ENCODE results near the gene S100A8.
A peak's percentile ranks its signal among the peaks of the same experiment; 100 is the strongest.
"Not testable (repeated sequence)": the region's sequence is repeated elsewhere in the genome, so short reads cannot be mapped to it uniquely, and the experiment has no call there.

S100A8 gene

DNA sequence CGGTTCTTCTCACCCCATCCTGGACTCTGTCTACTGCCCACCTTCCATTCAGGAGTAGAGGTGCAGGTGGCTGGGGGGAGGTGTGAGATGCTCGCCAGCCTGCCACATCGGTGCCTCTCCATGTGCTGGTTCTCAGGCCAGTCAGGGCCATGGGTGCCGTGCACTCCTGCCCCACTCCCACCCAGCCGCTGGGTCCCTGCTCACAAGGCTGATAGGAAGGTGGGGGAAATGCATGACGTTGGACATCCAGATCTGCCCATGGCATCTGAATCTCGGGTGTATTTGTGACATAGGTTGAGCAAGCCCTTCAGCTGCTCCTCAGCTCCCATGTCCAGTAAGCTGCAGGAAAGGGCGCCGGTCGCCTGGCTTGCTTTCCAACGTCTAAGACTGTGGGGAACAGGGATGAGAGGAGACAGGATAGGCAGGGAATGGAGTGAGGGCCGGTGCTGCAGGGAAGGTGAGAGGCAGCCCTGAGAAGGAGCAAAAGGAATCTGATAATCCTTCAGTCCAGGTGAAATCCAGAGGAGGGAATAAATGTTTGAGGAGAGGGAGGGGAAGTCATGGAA is 37.3 kb upstream of the S100A8 start:
- TF ChIP-seq POLR2A (IDR thresholded peaks at IDR 0.05; ENCODE audit: low read depth, low read length), result no peak
- FAIRE-seq (no peak), DNase-seq (ENCODE audit: insufficient read length, low spot score) (no peak)

DNA sequence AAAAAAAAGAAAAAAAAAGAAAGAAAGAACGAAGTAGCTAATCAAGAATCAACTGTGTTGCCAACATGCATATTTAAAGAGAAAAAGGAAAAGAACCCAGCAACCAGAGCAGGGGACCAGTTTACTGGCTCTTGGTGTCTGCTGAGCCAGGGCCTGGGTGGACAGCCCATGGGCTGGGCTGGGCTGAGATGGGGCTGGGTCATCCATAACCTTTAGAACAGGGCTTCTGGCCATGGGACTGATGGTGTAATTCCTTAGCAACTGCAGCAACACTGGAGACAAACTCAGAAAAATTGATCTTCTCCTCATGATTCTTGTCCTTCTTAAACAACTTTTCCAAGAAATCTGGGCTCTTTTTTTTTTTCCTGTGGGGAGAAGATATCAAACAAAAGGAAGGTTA is 35.9 kb upstream of the S100A8 start:
- TF ChIP-seq POLR2A (IDR thresholded peaks at IDR 0.05; ENCODE audit: low read depth, low read length), result no peak
- no peak for DNase-seq (ENCODE audit: insufficient read length, low spot score)
- no peak for FAIRE-seq

- TF ChIP-seq POLR2A (IDR thresholded peaks at IDR 0.05; ENCODE audit: low read depth, low read length), result no peak
- peak; percentile 22 for DNase-seq (ENCODE audit: insufficient read length, low spot score)
- no peak for FAIRE-seq
Measured at GRCh38 chr1:153422450-153423068, 31.7 kb upstream of the S100A8 start.

DNA sequence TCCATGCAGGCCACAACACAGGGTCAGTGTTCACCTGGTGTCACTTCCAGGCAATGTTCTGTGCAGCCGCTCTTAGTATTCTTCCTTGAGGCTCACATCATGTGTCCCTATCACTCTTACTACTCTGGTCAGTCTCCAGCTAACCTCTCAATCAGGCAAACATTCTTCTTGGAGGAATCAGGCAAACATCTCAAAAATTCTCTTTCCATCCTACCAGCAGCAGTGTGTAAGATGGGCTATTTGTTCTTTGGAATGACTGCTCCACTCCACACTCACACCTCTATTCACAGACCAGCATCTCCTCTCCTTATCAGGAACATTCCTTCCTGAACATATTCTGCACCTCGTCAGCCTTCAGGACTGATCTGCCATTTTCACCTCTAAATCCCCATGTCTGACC is 29.4 kb upstream of the S100A8 start:
- no peak for FAIRE-seq
- no peak for TF ChIP-seq POLR2A (IDR thresholded peaks at IDR 0.05; ENCODE audit: low read depth, low read length)
- no peak for DNase-seq (ENCODE audit: insufficient read length, low spot score)

DNA sequence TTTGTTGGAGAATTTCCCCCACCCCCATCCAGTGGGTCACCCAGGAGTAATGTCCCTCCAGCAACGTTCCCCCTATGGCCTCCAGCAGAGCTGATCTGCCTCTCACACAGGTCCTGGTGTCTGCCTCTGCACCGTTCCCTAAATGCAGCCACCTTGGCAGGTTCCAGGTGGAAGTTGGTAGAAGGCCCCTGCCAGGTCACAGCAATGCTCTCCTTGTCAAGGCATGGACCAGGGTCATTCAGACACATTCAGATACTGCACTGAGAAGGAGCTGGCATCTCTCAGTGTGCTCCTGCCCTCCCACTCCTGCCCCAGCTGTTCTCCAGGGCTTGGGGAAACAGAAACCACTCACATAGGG is 28.5 kb upstream of the S100A8 start:
- FAIRE-seq; DNase-seq (ENCODE audit: insufficient read length, low spot score): not testable (repeated sequence)

GRCh38 chr1:153418758-153419435 is 28.0 kb upstream of the S100A8 start:
- not testable (repeated sequence) for FAIRE-seq; DNase-seq (ENCODE audit: insufficient read length, low spot score)

DNA sequence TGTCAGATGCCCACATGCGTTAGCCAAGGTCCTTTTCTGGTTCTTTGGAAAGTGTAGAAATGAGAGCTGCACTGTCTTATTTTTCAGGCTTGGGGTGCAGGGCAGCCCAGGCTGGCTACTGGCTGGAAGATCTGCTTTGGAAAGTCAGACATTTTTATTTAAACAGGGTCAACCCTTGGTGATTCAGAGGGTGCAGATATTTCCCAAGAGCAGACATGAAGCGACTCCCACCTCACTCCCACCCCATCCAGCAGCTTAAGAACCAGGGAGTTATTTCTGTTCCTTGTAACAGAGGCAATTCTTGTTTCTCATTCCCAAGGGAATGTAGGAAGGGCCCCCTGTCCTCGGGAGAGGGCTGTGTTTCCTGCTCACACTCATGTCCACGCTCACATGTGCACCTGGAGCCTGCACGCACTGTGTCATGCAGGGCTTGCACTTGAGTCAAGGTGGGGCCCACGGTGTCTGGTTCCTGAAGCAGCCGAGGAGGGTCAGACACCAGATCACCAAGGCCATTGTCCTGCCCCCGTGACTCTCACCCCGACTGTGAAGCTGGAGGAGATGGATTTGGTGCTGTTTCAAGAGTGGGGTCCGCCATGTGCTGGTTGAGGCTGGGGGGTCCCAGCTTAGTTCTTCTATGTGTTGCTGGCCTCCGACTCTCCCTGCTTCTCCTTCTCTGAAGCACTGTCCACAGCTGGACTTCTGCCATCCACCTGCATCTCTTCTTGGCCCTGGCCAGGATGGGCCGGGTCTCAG is 26.4 kb upstream of the S100A8 start:
- FAIRE-seq (no peak), DNase-seq (ENCODE audit: insufficient read length, low spot score) (no peak)
- TF ChIP-seq POLR2A (IDR thresholded peaks at IDR 0.05; ENCODE audit: low read depth, low read length), result no peak

DNA sequence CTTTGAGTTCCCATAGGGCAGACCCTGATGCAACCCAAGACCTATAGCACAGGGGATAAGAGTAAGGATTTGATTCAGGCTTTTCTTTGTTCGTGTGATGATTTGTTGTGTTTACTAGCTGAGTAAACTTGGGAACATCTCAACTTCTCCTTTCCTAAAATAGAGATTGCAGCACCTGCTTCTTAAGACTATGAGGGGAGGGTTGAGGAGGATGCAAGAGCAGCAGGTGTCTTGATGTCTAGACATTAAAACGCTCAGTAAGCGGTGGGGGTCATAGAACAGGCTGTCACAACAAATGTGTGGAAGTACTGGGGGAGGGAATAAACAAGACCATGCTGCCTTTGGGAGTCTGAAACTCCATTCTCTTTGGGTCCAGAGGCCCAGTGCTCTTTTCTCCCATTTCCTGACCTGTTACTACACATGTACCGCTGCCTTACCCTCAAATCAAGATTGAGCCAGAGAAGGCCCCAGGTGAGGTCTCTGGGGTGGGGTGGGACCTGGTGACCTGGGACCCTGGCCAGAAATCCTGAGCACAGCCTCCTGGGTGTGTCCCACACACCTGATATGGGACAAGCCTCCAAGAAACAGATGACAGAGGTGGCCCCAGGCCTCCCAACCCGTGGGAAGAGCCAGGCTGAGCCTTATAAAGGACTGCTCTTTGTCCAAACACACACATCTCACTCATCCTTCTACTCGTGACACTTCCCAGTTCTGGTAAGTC is 25.1 kb upstream of the S100A8 start, which contains the start of gene S100A7A:
S100A7A (plus strand) TSS at position 671 of the 721 bp plus-strand sequence. CDS start 1,563 bp downstream, outside the sequence.
- DNase-seq (ENCODE audit: insufficient read length, low spot score) (no peak), FAIRE-seq (no peak)
- TF ChIP-seq POLR2A (IDR thresholded peaks at IDR 0.05; ENCODE audit: low read depth, low read length), result no peak

DNA sequence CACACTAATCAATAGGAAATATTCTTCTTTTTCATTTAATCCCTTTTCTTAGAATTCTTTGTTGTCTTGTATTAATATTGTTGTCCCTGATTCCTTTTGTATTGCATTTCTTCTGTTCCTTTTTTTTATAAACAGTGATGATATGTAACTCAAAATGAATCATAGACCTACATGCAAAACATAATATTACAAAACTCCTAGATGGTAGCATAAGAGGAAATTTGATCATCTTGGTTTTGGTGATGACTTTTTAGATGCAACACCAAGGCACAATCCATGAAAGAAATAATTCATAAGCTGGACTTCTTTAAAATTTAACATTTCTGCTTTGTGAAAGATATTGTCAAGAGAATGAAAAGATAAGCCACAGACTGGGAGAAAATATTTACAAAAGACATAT is 23.1 kb upstream of the S100A8 start:
- not testable (repeated sequence) for FAIRE-seq; DNase-seq (ENCODE audit: insufficient read length, low spot score)

DNA sequence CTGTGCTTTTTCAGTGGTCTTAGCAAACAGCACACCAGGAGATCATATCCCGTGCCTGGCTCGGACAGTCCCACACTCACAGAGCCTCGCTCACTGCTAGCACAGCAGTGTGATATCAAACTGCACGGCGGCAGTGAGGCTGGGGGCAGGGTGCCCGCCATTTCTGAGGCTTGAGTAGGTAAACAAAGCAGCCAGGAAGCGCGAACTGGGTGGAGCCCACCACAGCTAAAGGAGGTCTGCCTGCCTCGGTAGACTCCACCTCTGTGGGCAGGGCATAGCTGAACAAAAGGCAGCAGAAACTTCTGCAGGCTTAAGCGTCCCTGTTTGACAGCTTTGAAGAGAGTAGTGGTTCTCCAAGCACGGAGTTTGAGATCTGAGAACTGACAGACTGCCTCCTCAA is 16.4 kb upstream of the S100A8 start:
- not testable (repeated sequence) for DNase-seq (ENCODE audit: insufficient read length, low spot score); FAIRE-seq

DNA sequence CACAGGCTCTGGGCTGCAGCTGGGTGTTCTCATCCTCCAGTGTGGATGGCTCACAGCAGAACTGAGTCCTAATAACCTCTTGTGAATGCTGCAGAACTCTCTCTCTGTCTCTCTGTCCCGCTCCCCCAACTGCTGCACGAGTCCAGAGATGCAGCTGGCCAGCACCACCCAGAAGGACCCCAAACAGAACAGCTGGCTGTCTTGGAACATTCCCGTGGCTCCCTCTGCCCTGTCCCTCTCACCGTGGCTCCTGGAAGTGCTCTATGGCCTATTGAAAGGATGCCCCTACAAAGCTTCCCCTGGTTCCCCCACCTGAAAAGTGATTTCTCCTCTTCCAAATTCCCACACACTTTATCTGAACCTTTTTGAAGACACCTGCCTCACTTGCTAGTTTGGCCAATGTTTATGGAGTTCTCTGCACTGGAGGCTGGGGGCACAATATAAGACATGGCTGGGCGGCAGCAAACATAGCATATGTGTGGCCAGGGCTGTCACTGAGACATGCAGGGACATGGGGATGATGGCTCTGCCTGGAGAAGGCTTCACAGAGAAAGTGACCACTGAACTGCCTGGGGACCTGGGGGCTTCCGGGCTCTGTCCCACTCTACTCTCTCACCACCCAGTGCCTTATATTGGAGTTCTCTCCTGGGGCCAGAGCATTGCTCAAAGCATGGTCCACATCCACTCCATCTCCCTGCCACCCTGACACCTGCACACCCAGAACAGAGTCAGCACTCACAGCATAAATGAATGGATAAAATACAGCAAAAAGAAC is 15.1 kb upstream of the S100A8 start:
- not testable (repeated sequence) for DNase-seq (ENCODE audit: insufficient read length, low spot score); FAIRE-seq

DNA sequence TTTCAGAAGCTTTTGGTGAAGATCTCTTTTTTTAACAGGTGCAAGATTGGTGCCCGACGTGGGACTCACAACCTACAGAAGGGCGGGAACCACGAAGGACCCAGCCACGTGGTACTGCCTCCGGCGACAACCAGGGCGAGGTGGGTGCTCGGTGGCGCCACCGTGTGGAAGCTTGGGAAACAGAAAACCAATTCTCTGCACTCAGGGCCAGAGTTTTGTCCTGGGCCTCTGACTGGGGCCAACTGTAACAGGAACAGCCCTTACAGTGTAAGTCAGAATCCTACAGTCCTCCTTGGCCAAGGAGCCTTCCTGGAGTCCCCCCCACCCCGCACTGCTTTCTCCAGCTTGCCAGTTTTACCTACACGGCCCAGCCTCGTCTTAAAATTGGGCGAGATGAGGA is 13.9 kb upstream of the S100A8 start:
- no peak for TF ChIP-seq POLR2A (IDR thresholded peaks at IDR 0.05; ENCODE audit: low read depth, low read length)
- no peak for FAIRE-seq
- peak; percentile 43 for DNase-seq (ENCODE audit: insufficient read length, low spot score)

DNA sequence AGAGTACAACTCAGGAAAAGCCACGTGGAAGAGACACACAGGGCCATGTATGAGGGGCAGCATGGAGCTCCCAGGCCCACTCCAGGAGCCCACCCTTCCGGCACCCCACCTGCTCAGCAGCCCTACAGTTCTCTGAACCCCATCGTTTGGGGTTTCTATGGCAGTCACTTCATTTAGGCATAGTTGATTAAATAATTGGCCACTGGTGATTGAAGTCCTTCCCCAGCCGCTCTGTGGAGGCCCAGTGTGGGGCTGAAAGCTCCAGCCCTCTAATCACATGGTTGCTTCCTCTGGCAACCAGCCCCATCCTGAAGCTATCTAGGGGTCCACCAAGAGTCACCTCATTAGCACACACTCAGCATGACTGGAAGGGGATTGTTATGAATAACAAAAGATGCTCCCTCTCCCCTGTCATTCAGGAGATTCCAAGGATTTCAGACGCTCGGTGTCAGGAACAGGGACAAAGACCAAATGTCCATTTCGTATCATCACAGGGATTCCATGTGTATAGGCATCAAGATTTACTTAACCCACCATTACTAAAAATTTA is 13.3 kb upstream of the S100A8 start:
- TF ChIP-seq POLR2A (IDR thresholded peaks at IDR 0.05; ENCODE audit: low read depth, low read length), result no peak
- FAIRE-seq (no peak), DNase-seq (ENCODE audit: insufficient read length, low spot score) (no peak)
